Activated CD4-positive, alpha-beta T cell treated with anti-CD3 and anti-CD28 coated beads, Interleukin-2, Interleukin-6, amounts not matched to agents 100 ng/mL and 50 ng/mL, durations not matched to agents 16 hours and 8 hours (primary cell): ENCODE measurements around the gene DNAH14.

Source experiments
- DNase-seq: peaks from one replicate; pipeline ENCODE4 v3.0.0-alpha.2; 2020

DNAH14 gene

DNA sequence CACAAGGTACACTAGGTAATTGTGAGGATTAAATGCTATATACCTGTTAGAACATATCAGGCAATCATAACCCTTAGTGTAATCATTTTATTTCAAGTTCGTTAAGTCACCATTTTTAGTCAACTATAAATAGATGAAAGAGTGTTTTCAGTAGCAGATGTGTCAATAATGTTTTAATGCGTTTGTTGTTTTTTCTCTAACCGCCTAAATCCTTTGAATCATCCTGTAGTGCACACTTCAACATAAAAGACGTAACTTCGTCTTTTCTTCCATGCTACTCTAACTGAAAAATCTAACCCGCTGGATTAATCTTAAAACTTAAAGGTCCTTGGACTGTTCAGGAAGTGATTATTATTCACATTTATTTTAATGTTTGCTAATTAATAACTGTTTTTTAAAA lies 505.6 kb downstream of the DNAH14 start:
- DNase-seq = no peak

DNA sequence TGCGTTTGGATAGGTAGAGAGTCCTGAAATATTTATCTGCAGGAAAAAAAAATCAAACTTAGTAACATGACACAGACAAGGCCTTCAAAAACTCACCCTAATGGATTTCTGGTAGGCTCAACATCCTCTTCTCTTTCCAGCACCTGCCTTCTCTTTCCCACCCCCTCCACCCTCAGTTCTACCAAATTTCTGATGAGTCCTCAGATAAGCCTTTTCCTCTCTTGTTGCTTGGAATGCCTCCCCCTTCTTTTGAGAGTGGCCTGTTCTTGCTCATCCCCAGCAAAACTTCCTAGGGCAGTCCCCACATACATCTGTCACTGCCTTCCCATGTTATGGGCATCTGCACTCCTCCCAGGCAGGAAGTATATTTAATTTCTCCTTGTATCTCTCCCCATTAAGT lies 506.0 kb downstream of the DNAH14 start:
- no peak for DNase-seq

DNA sequence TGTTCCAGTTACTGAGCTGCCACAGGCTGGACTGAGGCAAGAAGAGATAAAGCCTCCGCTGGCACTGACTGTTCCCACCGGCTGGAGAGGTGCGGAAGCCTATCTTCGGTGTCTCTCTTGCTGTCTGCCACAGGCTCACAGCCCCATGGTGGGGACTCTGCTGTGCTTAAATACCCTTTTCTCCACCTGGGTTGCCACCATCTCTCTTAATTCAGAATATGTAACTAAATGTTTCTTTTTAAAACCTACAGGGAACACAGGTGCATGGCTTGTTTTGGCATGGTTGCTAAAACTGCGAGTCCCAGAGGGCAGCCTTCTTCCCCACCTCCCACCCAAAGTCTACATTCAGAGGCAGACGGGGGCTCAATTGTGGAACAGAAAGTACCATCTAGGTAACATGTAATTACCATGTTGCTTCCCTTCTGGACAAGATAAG lies 506.5 kb downstream of the DNAH14 start:
- DNase-seq = no peak

DNA sequence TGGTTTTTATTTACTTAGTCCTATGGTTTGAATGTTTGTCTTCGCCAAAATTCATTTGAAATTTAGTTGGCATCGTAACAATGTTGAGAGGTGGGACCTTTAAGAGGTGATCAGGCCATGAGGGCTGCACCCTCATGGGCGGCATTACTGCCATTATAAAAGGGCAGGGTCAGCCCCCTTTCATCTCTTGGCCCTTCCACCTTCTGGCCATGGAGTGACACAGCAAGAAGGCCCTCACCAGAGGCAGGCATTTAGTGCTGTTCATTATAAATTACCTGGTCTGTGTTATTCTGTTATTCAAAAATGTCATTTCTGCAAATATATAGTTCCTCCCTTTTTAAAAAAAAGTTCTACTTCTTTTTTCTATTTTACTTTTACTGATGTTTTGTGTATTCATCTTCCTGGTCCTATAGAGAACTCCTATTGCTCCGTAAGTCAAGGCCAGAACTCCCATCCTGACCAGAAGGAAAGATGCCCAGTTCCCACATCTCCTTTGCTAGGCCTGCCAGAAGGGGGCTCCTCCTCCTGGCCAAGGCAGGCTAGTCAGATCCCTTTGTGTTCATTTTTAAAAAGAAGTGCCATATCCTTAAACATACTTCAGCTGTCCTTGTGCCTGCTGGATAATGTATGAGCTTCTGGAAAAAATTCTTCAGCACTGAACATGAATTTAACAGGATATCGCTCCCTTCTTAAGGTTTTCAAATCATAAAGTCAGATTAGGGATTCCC lies 508.4 kb downstream of the DNAH14 start:
- no peak for DNase-seq

DNA sequence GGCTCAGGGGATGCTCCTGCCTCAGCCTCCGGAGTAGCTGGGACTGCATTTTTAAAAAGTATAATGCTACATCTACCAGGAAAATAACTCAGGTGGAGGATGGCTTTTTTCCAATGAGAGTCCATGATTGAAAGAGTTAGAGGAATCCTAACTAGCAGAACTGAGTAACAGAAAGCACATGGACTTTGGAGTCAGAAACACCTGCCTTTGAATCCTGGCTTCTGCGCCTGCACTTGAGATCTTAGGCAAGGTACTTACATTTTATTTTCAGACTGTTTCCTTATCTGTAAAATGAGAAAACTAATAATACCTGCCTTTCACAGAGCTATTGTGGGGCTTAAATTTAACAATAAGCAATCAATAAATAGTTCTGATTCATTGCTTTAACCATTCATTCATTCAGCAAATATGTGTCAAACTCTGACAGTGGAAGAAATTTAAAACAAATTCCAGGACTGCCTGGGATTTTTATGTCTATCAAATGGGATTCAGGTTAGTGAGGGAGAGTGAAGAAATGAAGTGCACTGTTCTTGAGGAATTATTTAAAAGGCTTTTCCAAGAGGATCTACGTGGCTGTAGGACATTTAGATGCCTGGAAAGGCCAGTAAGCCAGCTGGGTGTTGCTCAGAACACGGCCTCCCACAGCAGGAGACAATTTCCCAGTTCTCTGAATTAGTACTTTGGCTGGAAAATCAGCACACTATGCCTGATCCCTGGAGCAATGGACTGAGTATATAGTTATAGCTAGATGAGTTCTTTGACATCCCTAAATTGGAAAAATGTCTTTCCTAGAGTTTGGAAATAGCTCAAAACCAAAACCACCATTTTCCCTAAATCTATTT lies 511.1 kb downstream of the DNAH14 start:
- DNase-seq = no peak

DNA sequence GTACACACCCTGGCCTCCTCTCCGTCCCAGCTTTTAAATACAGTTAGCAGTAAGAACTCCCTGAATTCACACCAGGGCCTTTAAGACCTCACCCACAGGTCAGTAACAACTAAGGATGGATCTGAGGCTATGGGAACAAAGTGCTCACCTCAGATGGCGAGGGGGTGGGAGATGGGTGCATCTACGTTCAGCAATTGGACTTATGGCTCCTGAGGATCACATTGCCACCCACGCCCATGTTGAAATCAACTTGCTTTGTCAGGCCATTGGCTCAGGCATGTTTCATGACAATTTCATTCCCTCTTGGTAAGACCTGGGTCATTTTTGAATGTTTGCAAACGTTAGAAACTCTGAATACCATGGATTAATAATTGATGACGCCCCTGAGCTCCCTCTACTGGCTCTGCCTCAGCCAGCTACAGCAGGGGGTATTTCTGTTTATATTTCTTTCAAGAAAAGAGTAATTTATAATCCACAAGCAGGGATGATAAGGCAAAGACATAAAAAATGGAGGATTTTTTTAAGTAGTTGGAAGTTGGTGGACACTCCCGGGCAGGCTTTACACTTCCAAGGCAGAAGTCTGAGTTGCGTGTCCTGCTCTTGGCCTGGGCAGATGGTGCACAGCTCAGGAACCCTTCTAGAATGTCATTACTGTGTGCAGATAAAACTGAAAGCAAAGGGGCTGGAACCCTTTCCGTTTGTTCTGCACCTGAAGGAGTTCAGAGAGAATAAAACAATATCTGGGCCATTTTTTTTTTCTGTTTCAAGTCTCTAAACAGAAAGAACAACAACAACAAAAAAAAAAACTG lies 512.0 kb downstream of the DNAH14 start:
- DNase-seq = no peak

DNA sequence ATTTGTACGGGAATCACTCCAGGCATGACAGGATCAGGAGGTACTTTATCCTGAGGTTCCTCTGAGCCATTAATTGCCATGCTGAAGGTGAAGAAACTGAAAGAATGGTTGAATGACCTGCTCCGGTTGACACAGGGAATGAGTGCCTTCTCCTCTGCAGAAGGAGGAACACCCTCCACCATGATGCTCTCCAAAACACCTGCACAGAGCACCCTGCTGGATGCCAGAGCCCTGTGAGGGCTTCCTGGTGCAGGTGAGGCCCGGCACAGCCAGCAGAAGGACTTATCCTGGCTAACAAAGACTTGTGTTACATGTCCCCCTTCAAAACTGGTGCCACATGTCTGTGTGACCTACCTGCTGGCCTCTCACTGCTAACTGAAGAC lies 512.6 kb downstream of the DNAH14 start:
- no peak for DNase-seq

DNA sequence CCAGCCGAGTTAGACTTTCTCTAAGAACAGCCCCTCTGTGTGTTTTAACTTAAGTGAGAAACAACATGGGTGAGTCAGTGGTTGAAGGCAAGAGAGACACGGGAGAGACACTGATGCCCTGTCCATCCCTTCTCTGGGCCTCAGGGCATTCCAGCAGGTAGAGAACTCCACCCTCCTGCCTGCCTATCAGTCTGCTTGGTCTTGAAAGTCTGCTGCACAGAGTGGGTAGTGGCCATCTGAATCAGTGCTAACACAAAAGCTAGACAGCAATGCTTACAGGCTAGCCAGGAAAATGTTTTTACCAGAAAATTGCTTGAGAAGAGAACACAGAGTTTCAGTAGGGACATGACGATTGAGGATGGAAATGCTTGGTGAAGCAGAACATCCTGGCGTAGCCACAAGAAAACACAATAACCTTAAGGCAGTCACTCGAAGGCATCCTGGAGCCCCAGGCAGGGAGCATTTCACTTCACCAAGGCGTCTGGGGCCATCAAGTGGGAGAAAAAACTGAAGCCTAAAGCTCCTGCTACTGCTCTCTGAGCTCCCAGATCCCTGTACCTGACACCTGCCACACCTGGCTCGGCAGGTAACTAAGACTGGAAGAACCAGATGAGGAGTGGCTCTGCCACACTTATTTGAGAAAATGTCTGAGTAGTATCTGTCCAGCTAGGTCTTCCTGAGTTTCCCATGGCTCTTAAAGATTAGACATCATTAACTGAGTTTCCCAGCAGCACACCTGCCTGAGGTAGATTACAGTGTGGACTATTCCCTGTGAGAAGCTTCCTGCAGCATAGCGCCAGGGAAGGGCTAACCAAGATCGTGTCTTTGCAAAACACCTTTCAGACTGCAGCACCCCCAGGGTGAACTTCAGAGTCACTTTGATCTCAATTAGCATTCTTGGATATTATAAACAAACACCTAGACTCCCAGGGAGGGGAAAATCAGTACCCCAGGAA lies 516.4 kb downstream of the DNAH14 start:
- DNase-seq = no peak

DNA sequence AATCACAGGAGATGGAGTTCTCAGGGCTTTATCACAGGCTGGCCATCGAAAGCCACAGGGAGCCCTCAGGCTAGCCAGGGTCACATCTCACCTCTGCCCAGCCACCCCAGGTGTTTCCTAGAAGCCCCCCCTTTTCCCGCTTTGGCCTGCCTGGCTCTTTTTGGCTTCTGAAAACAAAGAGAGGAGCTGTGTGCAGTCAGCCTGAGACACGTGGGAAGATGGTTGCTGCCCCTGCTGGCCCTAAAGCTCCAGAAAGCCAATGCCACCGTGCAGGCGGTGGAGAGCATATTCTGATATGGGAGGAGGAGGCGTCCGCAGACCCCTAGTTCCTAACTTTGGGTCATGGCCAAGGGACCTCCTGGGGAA lies 517.1 kb downstream of the DNAH14 start:
- no peak for DNase-seq

DNA sequence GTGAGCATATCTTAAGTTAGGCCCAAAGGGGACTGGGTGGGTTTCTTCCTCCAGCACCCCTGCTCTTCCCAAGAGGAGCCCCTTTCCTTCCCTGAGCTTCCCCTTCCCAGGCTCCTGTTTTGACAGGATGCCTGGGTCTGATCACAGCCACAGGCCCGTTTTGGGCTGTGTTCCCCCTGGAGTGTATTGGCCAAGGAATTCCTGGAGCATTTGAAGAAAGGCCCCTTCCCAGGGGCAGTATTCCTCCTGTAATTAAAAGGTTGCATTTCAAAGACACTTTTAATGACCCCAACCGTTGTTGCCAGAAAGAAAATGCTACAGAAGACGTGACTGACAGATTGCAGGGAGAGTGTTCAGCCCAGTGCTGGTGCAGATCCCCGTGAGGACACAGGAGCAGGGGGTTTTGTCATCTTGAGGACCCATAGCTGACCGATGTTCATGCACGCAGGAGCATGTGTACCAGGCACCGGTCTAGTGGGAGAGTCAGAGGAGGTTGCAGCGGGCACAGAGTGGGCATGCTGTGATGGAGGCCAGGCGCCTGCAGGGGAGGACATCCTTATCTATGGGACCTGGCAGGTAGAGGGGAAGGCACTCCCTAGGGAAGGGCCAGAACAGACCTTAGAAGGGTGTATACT lies 517.6 kb downstream of the DNAH14 start:
- no peak for DNase-seq

DNA sequence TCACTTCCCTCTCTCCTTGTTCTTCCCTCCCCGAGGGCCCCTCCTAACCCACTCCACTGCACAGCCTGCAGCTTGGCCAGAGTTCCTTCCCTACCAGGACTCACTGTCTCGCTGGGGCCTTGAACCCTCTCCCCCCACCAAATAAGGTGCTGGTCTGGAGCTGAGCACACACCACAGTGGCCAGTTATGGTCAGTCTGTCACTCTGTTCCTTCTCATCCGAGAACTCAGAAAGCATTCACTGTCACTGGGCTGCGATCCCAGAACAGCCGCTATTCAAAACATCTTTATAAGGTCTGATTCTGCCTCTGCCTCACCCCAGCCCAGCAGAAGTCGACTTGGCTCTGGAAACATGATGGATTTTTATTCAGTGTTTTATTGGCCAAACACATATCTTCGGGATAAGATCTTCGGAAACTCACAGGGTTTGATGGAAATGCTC lies 518.2 kb downstream of the DNAH14 start:
- no peak for DNase-seq

DNA sequence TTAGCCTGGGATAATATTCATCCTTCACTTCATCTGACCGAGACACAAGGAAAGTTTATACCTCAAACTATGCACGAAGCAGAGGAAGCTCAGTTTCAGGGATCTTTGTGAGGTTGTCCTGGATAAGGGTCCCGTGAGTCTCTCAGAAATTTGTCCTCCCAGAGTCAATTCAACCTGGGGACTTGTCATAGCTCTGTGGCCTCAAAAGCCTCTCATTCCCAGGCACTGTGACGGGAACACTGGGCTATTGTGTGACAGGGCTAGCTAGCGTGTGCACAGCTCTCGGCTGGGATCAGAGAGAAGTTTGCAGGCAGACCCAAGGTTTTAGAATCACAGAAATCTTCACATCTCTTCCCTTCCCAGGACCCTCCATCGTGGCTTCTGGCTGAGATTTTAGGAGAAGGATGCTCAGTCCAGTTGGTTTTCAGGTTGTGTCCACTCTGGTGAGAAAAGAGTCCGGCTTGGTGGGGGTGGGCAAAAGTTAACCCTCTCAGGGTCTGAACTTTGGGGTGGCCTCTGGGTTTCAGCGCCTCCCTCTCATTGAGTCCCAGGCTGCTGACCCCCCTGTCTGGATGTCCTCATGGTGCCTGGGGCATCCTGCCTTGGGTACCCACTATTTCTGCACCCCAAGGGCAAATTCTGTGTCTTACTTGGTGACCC lies 518.8 kb downstream of the DNAH14 start:
- no peak for DNase-seq
